Loucy (cell line): ENCODE data around the gene KIAA0753.

ENCODE experiments used
- H2AFZ ChIP-seq: fragments of 200-600 bp; sonication (generic); 2 replicates; pipeline ENCODE4 v1.6.0; 2016; ENCODE audit warnings: antibody characterized with exemption, mild to moderate bottlenecking, low read length, moderate library complexity
- H3F3A ChIP-seq: fragments of 200-600 bp; 2 replicates; pipeline ENCODE4 v1.6.0; 2016; ENCODE audit warnings: antibody characterized with exemption, low read depth, mild to moderate bottlenecking
- H3K27me3 ChIP-seq: fragments of 200-600 bp; sonication (generic); 2 replicates; pipeline ENCODE4 v1.6.1; 2014; ENCODE audit warnings: low read length, mild to moderate bottlenecking; ENCODE audit not compliant: insufficient read depth, poor library complexity, severe bottlenecking
- H3K36me3 ChIP-seq: fragments of 200-600 bp; sonication (generic); 2 replicates; pipeline ENCODE4 v1.6.1; 2016; ENCODE audit warnings: low read length; ENCODE audit not compliant: insufficient read depth
- H3K4me1 ChIP-seq: fragments of 200-600 bp; sonication (generic); 2 replicates; pipeline ENCODE4 v1.5.1; 2014; ENCODE audit warnings: low read length, mild to moderate bottlenecking; ENCODE audit not compliant: insufficient read depth, poor library complexity, severe bottlenecking
- H3K4me2 ChIP-seq: fragments of 200-600 bp; sonication (generic); 2 replicates; pipeline ENCODE4 v1.6.0; 2014; ENCODE audit warnings: antibody characterized with exemption, low read length, low read depth, mild to moderate bottlenecking; ENCODE audit not compliant: poor library complexity, severe bottlenecking
- H3K4me3 ChIP-seq: fragments of 200-600 bp; sonication (generic); 2 replicates; pipeline ENCODE4 v1.5.1; 2014; ENCODE audit warnings: low read length, mild to moderate bottlenecking, mixed read lengths; ENCODE audit not compliant: poor library complexity, severe bottlenecking
- H3K79me2 ChIP-seq: fragments of 200-600 bp; sonication (generic); 2 replicates; pipeline ENCODE4 v1.6.1; 2014; ENCODE audit warnings: low read length; ENCODE audit not compliant: insufficient read depth
- H3K9ac ChIP-seq: fragments of 200-600 bp; sonication (generic); 2 replicates; pipeline ENCODE4 v1.6.0; 2014; ENCODE audit warnings: mild to moderate bottlenecking, low read depth, low read length, moderate library complexity; ENCODE audit not compliant: poor library complexity, severe bottlenecking
- H3K9me2 ChIP-seq: fragments of 200-600 bp; sonication (generic); replicated peaks from 2 replicates; pipeline ENCODE4 v1.6.1; 2016; ENCODE audit warnings: low read depth, low read length, mixed read lengths
- H3K9me3 ChIP-seq: fragments of 200-600 bp; sonication (generic); 2 replicates; pipeline ENCODE4 v1.6.1; 2014; ENCODE audit warnings: mild to moderate bottlenecking, antibody characterized with exemption, low read length, low read depth; ENCODE audit not compliant: insufficient read depth
- H4K20me1 ChIP-seq: fragments of 200-600 bp; sonication (generic); 2 replicates; pipeline ENCODE4 v1.6.0; 2014; ENCODE audit warnings: antibody characterized with exemption, low read length, mild to moderate bottlenecking; ENCODE audit not compliant: insufficient read depth, poor library complexity, severe bottlenecking
- CTCF ChIP-seq: fragments of 200-600 bp; sonication (generic); conservative IDR thresholded peaks from 2 replicates; pipeline ENCODE4 v1.5.1; 2014; ENCODE audit warnings: mild to moderate bottlenecking, antibody characterized with exemption, low read length
- EZH2phosphoT487 ChIP-seq: fragments of 200-600 bp; IDR thresholded peaks from 2 replicates; pipeline ENCODE4 v1.6.1; 2018; ENCODE audit warnings: antibody characterized with exemption, mild to moderate bottlenecking, moderate library complexity, borderline replicate concordance

The KIAA0753 gene

GRCh38 chr17:6530324-6530920 lies 110.1 kb downstream of the KIAA0753 start:
- Histone ChIP-seq H3K4me1 (no peaks in the 10 kb centered on the region), H3K9ac (no peak overlapping the region), H3F3A (no peaks in the 10 kb centered on the region), H3K9me2 (no peaks in the 10 kb centered on the region), H3K36me3 (no peaks in the 10 kb centered on the region), H4K20me1 (no peaks in the 10 kb centered on the region), H3K27me3 (no peaks in the 10 kb centered on the region), H2AFZ (no peak overlapping the region), H3K9me3 (no peaks in the 10 kb centered on the region), H3K4me2 (no peak overlapping the region), H3K79me2 (no peaks in the 10 kb centered on the region), H3K4me3 (no peak overlapping the region)
- no peak for TF ChIP-seq EZH2phosphoT487
- no peak for TF ChIP-seq CTCF

GRCh38 chr17:6528557-6528956 lies 112.0 kb downstream of the KIAA0753 start:
- Histone ChIP-seq H3K4me2 (no peak overlapping the region), H3K4me1 (no peaks in the 10 kb centered on the region), H3K36me3 (no peaks in the 10 kb centered on the region), H2AFZ (no peak overlapping the region), H3K9ac (no peak overlapping the region), H4K20me1 (no peaks in the 10 kb centered on the region), H3K9me2 (no peaks in the 10 kb centered on the region), H3F3A (no peaks in the 10 kb centered on the region), H3K4me3 (no peak overlapping the region), H3K27me3 (no peaks in the 10 kb centered on the region), H3K9me3 (no peaks in the 10 kb centered on the region), H3K79me2 (no peaks in the 10 kb centered on the region)
- TF ChIP-seq CTCF, result no peak
- TF ChIP-seq EZH2phosphoT487, result no peak
